Ovary (tissue), 3 donors: ENCODE measurements around the gene CFC1B.
"Not testable (repeated sequence)": the region's sequence is repeated elsewhere in the genome, so short reads cannot be mapped to it uniquely, and the experiment has no call there.

Experiments
- EP300 ChIP-seq: sonication (generic); formaldehyde crosslinking; IDR thresholded peaks from one replicate; pipeline ENCODE4 v1.6.1; 2017; ENCODE audit warnings: antibody characterized with exemption
- POLR2A ChIP-seq: fragments of 450-650 bp; IDR thresholded peaks from one replicate; pipeline ENCODE4 v1.6.1; 2017; ENCODE audit warnings: antibody characterized with exemption, mild to moderate bottlenecking, moderate library complexity
- TF ChIP-seq, protein P1 (sequence below), 3 donors: fragments of 450-650 bp in 2 of 3; fragments of 200-600 bp in 1 of 3; IDR thresholded peaks; one replicate each; pipeline versions ENCODE4 v1.5.1 to v1.8.0; 2016 to 2022; ENCODE audit warnings: antibody characterized with exemption in 3 of 3, mild to moderate bottlenecking in 1 of 3
- donor health status: DM: no; HTN: no; CAD: no.

DNA sequence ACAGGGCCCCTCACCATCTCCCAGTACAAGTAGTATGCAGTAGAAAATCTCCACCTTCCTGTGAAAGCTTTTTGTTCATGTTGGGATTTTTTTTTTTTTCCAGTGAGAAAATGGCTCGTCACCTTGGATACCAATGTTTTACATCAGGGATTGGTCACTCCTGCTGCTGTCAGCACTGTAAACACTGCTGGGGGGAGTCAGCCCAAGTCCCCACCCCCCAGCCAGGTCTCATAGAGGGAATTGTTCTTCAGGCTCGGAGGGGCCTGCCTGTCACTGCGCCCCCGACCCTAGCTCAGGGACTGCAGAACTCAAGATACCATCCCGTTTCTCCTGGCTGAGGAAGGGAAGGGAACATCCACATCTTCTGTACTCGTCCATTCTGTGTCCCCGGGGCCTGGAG, at the start of gene CFC1B:
- TF ChIP-seq POLR2A, EP300: not testable (repeated sequence)
- TF ChIP-seq, protein P1, sequence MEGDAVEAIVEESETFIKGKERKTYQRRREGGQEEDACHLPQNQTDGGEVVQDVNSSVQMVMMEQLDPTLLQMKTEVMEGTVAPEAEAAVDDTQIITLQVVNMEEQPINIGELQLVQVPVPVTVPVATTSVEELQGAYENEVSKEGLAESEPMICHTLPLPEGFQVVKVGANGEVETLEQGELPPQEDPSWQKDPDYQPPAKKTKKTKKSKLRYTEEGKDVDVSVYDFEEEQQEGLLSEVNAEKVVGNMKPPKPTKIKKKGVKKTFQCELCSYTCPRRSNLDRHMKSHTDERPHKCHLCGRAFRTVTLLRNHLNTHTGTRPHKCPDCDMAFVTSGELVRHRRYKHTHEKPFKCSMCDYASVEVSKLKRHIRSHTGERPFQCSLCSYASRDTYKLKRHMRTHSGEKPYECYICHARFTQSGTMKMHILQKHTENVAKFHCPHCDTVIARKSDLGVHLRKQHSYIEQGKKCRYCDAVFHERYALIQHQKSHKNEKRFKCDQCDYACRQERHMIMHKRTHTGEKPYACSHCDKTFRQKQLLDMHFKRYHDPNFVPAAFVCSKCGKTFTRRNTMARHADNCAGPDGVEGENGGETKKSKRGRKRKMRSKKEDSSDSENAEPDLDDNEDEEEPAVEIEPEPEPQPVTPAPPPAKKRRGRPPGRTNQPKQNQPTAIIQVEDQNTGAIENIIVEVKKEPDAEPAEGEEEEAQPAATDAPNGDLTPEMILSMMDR (IDR thresholded peaks at IDR 0.05) = not testable (repeated sequence)
